Measurements from ENCODE around the gene CNTN4.

CNTN4 gene

DNA sequence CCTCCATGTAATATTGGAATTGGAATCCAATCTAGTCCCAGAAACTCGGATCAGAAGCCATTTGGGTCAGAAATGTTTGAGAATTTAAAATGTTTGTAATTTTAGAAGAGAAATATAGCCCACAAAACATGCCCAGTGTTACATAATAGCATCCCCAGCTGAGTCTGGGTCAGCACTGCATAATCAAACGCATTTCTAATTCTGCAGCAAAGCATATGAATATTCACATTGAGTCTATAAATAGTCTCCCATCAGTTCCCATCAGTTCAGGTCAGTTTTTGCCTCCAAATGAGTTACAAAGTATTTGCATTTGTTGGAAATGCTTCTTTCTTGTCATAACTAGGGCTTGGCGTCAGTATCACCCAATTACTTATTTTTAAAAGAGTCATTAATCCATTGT lies 628.4 kb downstream of the CNTN4 start:
- Histone ChIP-seq H3K27me3 (ENCODE audit: insufficient read depth, poor library complexity, severe bottlenecking) (no peaks in the 10 kb centered on the region), H3K4me3 (replicated peaks; ENCODE audit: insufficient read depth, low read length) (no peak overlapping the region), H3K27ac (replicated peaks) (no peak overlapping the region)
- DNase-seq (ENCODE audit: low read depth in 1 of 2, low spot score in 1 of 2): no peak
- TF ChIP-seq, protein P1, sequence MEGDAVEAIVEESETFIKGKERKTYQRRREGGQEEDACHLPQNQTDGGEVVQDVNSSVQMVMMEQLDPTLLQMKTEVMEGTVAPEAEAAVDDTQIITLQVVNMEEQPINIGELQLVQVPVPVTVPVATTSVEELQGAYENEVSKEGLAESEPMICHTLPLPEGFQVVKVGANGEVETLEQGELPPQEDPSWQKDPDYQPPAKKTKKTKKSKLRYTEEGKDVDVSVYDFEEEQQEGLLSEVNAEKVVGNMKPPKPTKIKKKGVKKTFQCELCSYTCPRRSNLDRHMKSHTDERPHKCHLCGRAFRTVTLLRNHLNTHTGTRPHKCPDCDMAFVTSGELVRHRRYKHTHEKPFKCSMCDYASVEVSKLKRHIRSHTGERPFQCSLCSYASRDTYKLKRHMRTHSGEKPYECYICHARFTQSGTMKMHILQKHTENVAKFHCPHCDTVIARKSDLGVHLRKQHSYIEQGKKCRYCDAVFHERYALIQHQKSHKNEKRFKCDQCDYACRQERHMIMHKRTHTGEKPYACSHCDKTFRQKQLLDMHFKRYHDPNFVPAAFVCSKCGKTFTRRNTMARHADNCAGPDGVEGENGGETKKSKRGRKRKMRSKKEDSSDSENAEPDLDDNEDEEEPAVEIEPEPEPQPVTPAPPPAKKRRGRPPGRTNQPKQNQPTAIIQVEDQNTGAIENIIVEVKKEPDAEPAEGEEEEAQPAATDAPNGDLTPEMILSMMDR (IDR thresholded peaks at IDR 0.05; ENCODE audit: insufficient read depth, low read length): no peak
- TF ChIP-seq, protein P2, sequence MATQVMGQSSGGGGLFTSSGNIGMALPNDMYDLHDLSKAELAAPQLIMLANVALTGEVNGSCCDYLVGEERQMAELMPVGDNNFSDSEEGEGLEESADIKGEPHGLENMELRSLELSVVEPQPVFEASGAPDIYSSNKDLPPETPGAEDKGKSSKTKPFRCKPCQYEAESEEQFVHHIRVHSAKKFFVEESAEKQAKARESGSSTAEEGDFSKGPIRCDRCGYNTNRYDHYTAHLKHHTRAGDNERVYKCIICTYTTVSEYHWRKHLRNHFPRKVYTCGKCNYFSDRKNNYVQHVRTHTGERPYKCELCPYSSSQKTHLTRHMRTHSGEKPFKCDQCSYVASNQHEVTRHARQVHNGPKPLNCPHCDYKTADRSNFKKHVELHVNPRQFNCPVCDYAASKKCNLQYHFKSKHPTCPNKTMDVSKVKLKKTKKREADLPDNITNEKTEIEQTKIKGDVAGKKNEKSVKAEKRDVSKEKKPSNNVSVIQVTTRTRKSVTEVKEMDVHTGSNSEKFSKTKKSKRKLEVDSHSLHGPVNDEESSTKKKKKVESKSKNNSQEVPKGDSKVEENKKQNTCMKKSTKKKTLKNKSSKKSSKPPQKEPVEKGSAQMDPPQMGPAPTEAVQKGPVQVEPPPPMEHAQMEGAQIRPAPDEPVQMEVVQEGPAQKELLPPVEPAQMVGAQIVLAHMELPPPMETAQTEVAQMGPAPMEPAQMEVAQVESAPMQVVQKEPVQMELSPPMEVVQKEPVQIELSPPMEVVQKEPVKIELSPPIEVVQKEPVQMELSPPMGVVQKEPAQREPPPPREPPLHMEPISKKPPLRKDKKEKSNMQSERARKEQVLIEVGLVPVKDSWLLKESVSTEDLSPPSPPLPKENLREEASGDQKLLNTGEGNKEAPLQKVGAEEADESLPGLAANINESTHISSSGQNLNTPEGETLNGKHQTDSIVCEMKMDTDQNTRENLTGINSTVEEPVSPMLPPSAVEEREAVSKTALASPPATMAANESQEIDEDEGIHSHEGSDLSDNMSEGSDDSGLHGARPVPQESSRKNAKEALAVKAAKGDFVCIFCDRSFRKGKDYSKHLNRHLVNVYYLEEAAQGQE (IDR thresholded peaks at IDR 0.05; ENCODE audit: insufficient replicate concordance, low read depth): no peak
- no peak for TF ChIP-seq GABPA (IDR thresholded peaks at IDR 0.05; ENCODE audit: low read depth)
- TF ChIP-seq POLR2AphosphoS5 (IDR thresholded peaks at IDR 0.05; ENCODE audit: low read depth): no peak
- no peak for TF ChIP-seq SPI1 (IDR thresholded peaks at IDR 0.05; ENCODE audit: borderline replicate concordance, low read depth)

DNA sequence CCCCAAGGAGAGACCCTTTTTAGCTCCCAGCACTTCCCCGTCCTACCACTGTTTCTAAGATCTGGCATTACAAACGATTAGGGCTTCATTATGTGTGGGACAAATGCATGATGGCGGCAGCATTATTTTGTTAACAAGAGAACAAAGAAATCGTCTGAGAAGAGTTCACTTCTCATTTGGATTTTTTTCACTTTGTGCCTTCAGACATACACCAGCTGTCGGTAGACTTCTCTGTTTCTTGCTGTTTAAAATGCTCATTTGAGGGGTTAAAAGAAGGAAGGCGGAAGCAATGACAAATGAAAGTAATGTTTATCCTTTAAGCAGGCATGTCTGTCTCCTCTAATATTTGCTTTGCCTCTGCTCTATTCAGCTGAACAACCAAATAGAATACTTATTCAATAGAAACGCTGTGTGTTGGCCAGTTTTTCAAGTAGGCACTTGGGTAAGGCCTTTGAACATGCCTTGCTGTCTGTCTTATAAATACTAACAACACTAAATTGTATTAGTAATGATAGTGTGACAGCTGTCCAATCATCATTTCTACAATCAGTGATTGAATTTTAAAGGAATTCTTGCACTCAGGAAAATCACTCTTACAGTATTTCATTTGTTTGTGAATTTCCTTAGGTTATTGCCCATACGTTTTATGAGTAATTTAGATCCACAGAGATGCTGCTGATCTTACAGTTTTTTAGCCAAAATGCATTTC lies 629.1 kb downstream of the CNTN4 start:
- no peaks in the 10 kb centered on the region for H3K27me3 ChIP-seq (ENCODE audit: insufficient read depth, poor library complexity, severe bottlenecking)
- TF ChIP-seq GABPA (IDR thresholded peaks at IDR 0.05; ENCODE audit: low read depth) (no peak), POLR2AphosphoS5 (IDR thresholded peaks at IDR 0.05; ENCODE audit: low read depth) (no peak), SPI1 (IDR thresholded peaks at IDR 0.05; ENCODE audit: borderline replicate concordance, low read depth) (no peak)
- TF ChIP-seq, protein P1 (IDR thresholded peaks at IDR 0.05; ENCODE audit: insufficient read depth, low read length): no peak
- TF ChIP-seq, protein P2 (IDR thresholded peaks at IDR 0.05; ENCODE audit: insufficient replicate concordance, low read depth): no peak
- H3K4me3 ChIP-seq (replicated peaks; ENCODE audit: insufficient read depth, low read length): no peak overlapping the region
- H3K27ac ChIP-seq (replicated peaks): no peak overlapping the region
- DNase-seq (ENCODE audit: low read depth in 1 of 2, low spot score in 1 of 2): no peak

DNA sequence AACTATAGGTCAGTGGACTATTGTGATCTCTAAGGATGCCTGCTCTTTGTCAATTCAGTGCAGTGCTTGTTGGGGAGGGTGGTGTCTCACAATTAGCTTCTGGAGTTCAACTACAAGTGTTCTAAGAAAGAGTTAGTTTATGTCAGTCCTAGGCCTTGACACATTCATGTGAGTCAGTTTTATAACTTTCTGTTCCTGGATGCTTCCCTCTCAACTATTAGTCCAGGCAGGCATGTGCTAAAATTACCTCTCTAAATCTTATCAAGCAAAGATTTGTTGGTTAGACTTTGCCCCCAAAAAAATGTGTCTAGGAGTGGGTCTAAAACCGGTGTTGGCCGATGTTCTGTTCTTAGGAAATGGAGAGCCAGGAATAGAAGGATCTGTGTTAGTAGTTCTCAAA lies 633.2 kb downstream of the CNTN4 start:
- DNase-seq (ENCODE audit: low read depth in 1 of 2, low spot score in 1 of 2): no peak
- no peaks in the 10 kb centered on the region for H3K27me3 ChIP-seq (ENCODE audit: insufficient read depth, poor library complexity, severe bottlenecking)
- H3K4me3 ChIP-seq (replicated peaks; ENCODE audit: insufficient read depth, low read length): no peak overlapping the region
- H3K27ac ChIP-seq (replicated peaks): no peak overlapping the region
- TF ChIP-seq SPI1 (IDR thresholded peaks at IDR 0.05; ENCODE audit: borderline replicate concordance, low read depth) (no peak), POLR2AphosphoS5 (IDR thresholded peaks at IDR 0.05; ENCODE audit: low read depth) (no peak), GABPA (IDR thresholded peaks at IDR 0.05; ENCODE audit: low read depth) (no peak)
- TF ChIP-seq, protein P2 (IDR thresholded peaks at IDR 0.05; ENCODE audit: insufficient replicate concordance, low read depth): no peak
- TF ChIP-seq, protein P1 (IDR thresholded peaks at IDR 0.05; ENCODE audit: insufficient read depth, low read length): no peak
